SH-SY5Y (cell line): Measurements from ENCODE around the gene SENP5.

Source experiments
- GATA2 ChIP-seq: IDR thresholded peaks from 2 replicates; pipeline ENCODE4 v1.6.1; 2011; ENCODE audit warnings: mild to moderate bottlenecking, low read depth, low read length
- GATA3 ChIP-seq: IDR thresholded peaks from 2 replicates; pipeline ENCODE4 v1.6.1; 2011; ENCODE audit warnings: low read depth, mild to moderate bottlenecking, low read length, moderate library complexity

- no peak for TF ChIP-seq GATA2
- no peak for TF ChIP-seq GATA3
These were observed 34.6 kb downstream of the SENP5 start for GRCh38 chr3:196902296-196902695.
